GM12878 (cell line): Measurements from ENCODE around the gene MAP3K1. TPM values are rescaled to one million over a fixed set of nuclear protein-coding genes. Genes with fewer than 3 reads are reported as not detected.

Experiments used
- ATAC-seq: fragments of 200-7000 bp; cut with Tn5 transposase; 3 replicates; pipeline ENCODE4 v1.9.1; 2020; ENCODE audit warnings: mild to moderate bottlenecking, moderate library complexity
- BruUV-seq: library from RNA; stranded (reverse); fragments of 400-500 nt; replicated peaks from 2 replicates; lab custom pipeline; 2021; lab: Mats Ljungman, UMichigan
- CTCF ChIA-PET: fragments of 300-600 bp; sonication (Branson Sonifier 250); formaldehyde crosslinking; extraction: SDS; loops from one replicate; lab custom pipeline; 2021; ENCODE audit warnings: inconsistent platforms; lab: Yijun Ruan, JAX
- POLR2A ChIA-PET: fragments of 350-600 bp; formaldehyde crosslinking; extraction: SDS; loops from one replicate; lab custom pipeline; 2021; ENCODE audit warnings: inconsistent platforms; lab: Charles Lee
- RAD21 ChIA-PET: fragments of 300-600 bp; sonication (Branson Sonifier 250); formaldehyde crosslinking; loops from one replicate; lab custom pipeline; 2023; ENCODE audit warnings: antibody characterized with exemption; ENCODE audit not compliant: unreplicated experiment; lab: Charles Lee
- SMC1A ChIA-PET: fragments of 300-600 bp; sonication (Branson Sonifier 250); formaldehyde crosslinking; loops from one replicate; lab custom pipeline; 2023; ENCODE audit not compliant: unreplicated experiment, uncharacterized antibody; lab: Charles Lee
- DNase-seq: peaks from one replicate; pipeline ENCODE4 v3.0.0-alpha.2; 2011; ENCODE audit warnings: low read depth, low spot score
- FAIRE-seq: peaks from 3 replicates; lab custom pipeline; 2011; peaks lifted over from hg19 to GRCh38; lab: Jason Lieb, UNC
- H2AFZ ChIP-seq: 2 replicates; pipeline ENCODE4 v1.6.0; 2011; ENCODE audit warnings: low read depth, low read length, control low read depth; ENCODE audit not compliant: control insufficient read depth
- H3K27ac ChIP-seq: 2 replicates; pipeline ENCODE4 v1.5.1; 2011; ENCODE audit warnings: control low read depth; ENCODE audit not compliant: control insufficient read depth, insufficient read depth
- H3K27me3 ChIP-seq, 2 experiments: replicated peaks in 1 of 2; 2 replicates each; pipeline versions ENCODE4 v1.6.0 to v1.6.1; 2011; ENCODE audit warnings: low read length in 1 of 2; ENCODE audit not compliant: control insufficient read depth in 2 of 2, insufficient read depth in 2 of 2
- H3K36me3 ChIP-seq, 2 experiments: 2 replicates each; pipeline ENCODE4 v1.5.1; 2011; ENCODE audit warnings: low read length in 1 of 2; ENCODE audit not compliant: control insufficient read depth in 2 of 2, insufficient read depth in 2 of 2
- H3K4me1 ChIP-seq: 2 replicates; pipeline ENCODE4 v1.6.1; 2011; ENCODE audit warnings: mild to moderate bottlenecking, low read length, moderate library complexity, mixed read lengths; ENCODE audit not compliant: control insufficient read depth, insufficient read depth
- H3K4me2 ChIP-seq: 2 replicates; pipeline ENCODE4 v1.6.0; 2011; ENCODE audit warnings: control low read depth; ENCODE audit not compliant: control insufficient read depth, insufficient read depth
- H3K4me3 ChIP-seq: fragments of 200-600 bp; sonication (generic); 2 replicates; pipeline ENCODE4 v1.5.1; 2016
- H3K79me2 ChIP-seq: 2 replicates; pipeline ENCODE4 v1.6.0; 2011; ENCODE audit warnings: low read length; ENCODE audit not compliant: control insufficient read depth, insufficient read depth
- H3K9ac ChIP-seq: 2 replicates; pipeline ENCODE4 v1.8.0; 2011; ENCODE audit warnings: low read length, control low read depth, mixed read lengths; ENCODE audit not compliant: control insufficient read depth, insufficient read depth
- H3K9me3 ChIP-seq: replicated peaks from 3 replicates; pipeline ENCODE4 v1.5.1; 2011; ENCODE audit warnings: mild to moderate bottlenecking, low read length; ENCODE audit not compliant: control insufficient read depth, insufficient read depth
- H4K20me1 ChIP-seq: 2 replicates; pipeline ENCODE4 v1.6.0; 2011; ENCODE audit not compliant: control insufficient read depth, insufficient read depth
- BRCA1 ChIP-seq: IDR thresholded peaks from 2 replicates; pipeline ENCODE4 v1.6.1; 2011; ENCODE audit warnings: low read depth, low read length, improper control_type of control experiment
- ESRRA ChIP-seq: IDR thresholded peaks from 2 replicates; pipeline ENCODE4 v1.6.1; 2012; ENCODE audit warnings: mild to moderate bottlenecking, low read length, improper control_type of control experiment
- HCFC1 ChIP-seq: fragments of 150-350 bp; IDR thresholded peaks from 2 replicates; pipeline ENCODE4 v1.6.1; 2014; ENCODE audit warnings: low read length
- HDAC2 ChIP-seq: fragments of 200-600 bp; sonication (generic); IDR thresholded peaks from 2 replicates; pipeline ENCODE4 v1.6.1; 2017
- HDAC6 ChIP-seq: fragments of 200-600 bp; sonication (generic); IDR thresholded peaks from one replicate; pipeline ENCODE4 v1.8.0; 2017; ENCODE audit warnings: antibody characterized with exemption; ENCODE audit not compliant: unreplicated experiment
- MEF2A ChIP-seq: IDR thresholded peaks from 2 replicates; pipeline ENCODE4 v1.6.1; 2011; ENCODE audit warnings: low read depth, mild to moderate bottlenecking, low read length, moderate library complexity; ENCODE audit not compliant: insufficient read depth
- MYC ChIP-seq: IDR thresholded peaks from 2 replicates; pipeline ENCODE4 v1.6.1; 2011; ENCODE audit warnings: mild to moderate bottlenecking, low read length, moderate library complexity, inconsistent platforms; ENCODE audit not compliant: insufficient read depth, insufficient replicate concordance, insufficient read length, severe bottlenecking
- NFXL1 ChIP-seq: fragments of 450-650 bp; IDR thresholded peaks from 2 replicates; pipeline ENCODE4 v1.6.1; 2017; ENCODE audit warnings: antibody characterized with exemption, mild to moderate bottlenecking, borderline replicate concordance
- RBBP5 ChIP-seq: fragments of 200-600 bp; sonication (generic); conservative IDR thresholded peaks from 2 replicates; pipeline ENCODE4 v1.6.1; 2016
- SMARCA5 ChIP-seq: fragments of 450-650 bp; IDR thresholded peaks from 2 replicates; pipeline ENCODE4 v1.6.1; 2017; ENCODE audit warnings: mild to moderate bottlenecking
- STAT1 ChIP-seq: fragments of 450-650 bp; conservative IDR thresholded peaks from 2 replicates; pipeline ENCODE4 v1.6.1; 2014; ENCODE audit warnings: antibody characterized with exemption, mild to moderate bottlenecking
- SUPT20H ChIP-seq: IDR thresholded peaks from 2 replicates; pipeline ENCODE4 v1.6.1; 2011; ENCODE audit warnings: low read depth, mild to moderate bottlenecking, low read length, moderate library complexity, borderline replicate concordance; ENCODE audit not compliant: control insufficient read depth
- ZNF207 ChIP-seq: fragments of 450-650 bp; IDR thresholded peaks from 2 replicates; pipeline ENCODE4 v1.6.1; 2014; ENCODE audit warnings: antibody characterized with exemption, mild to moderate bottlenecking, borderline replicate concordance
- WGBS: methylation state at CpG from one replicate; pipeline ENCODE4 v1.1.6; 2016; ENCODE audit warnings: low lambda C conversion rate; ENCODE audit not compliant: insufficient replicate concordance, insufficient coverage; ENCODE audit errors: missing lambda C conversion rate; 5-methylcytosine and 5-hydroxymethylcytosine counted together
- in situ Hi-C: fragments of 300-500 bp; cut with MboI; formaldehyde crosslinking; loops from 9 replicates; pipeline ENCODE4 v1.14.3; 2018; ENCODE audit warnings: mixed read lengths
- intact Hi-C: fragments of 100-400 bp; cut with micrococcal nuclease; formaldehyde crosslinking; loops from one replicate; pipeline ENCODE4 v1.14.2; 2022; ENCODE audit not compliant: unreplicated experiment
- polyA plus RNA-seq, 11 experiments: library from polyadenylated mRNA; depleted of rRNA in 4 of 11; unstranded in 6 of 11; stranded (reverse) in 5 of 11; fragments of >200 nt; fragmentation: Nextera tagmentation in 4 of 11; fragmentation: Illumina TruSeq in 1 of 11; extraction: Ambion mirVana in 4 of 11; extraction: Trizol in 1 of 11; gene quantifications; 1 replicate in 1 of 11; 2 replicates in 10 of 11; pipeline versions ENCODE4 v1.2.1 to v1.2.3, GENCODE V29; 2011 to 2016; ENCODE audit warnings: inconsistent platforms in 2 of 11, missing spikeins in 2 of 11, low read depth in 1 of 11
- total RNA-seq, 4 experiments: library from RNA; depleted of rRNA in 3 of 4; stranded (reverse); fragments of >200 nt in 3 of 4; fragmentation: Illumina TruSeq in 1 of 4; extraction: Trizol in 1 of 4; gene quantifications; 2 replicates each; pipeline versions ENCODE4 v1.2.1 to v1.2.3, GENCODE V29; 2013 to 2021
- TF ChIP-seq, protein P1 (sequence below): fragments of 450-650 bp; conservative IDR thresholded peaks from 2 replicates; pipeline ENCODE4 v1.6.1; 2017; ENCODE audit warnings: mild to moderate bottlenecking, moderate library complexity
- TF ChIP-seq, protein P2 (sequence below): IDR thresholded peaks from 2 replicates; pipeline ENCODE4 v1.6.1; 2011; ENCODE audit warnings: borderline replicate concordance, low read depth, mild to moderate bottlenecking, moderate library complexity, mixed read lengths, low read length; ENCODE audit not compliant: insufficient read depth; ENCODE audit errors: extremely low read length
- TF ChIP-seq, protein P3 (sequence below): IDR thresholded peaks from 2 replicates; pipeline ENCODE4 v1.6.1; 2011; ENCODE audit warnings: mild to moderate bottlenecking, low read depth, low read length, moderate library complexity; ENCODE audit not compliant: insufficient replicate concordance

Gene MAP3K1
- total and polyA plus RNA-seq, 10 of the 15 experiments (the other 5 are each of a cell fraction or from before 2014, with no cell fraction given) = 7.5 to 24.6 (median 12.6) TPM

- TF ChIP-seq, protein P1, sequence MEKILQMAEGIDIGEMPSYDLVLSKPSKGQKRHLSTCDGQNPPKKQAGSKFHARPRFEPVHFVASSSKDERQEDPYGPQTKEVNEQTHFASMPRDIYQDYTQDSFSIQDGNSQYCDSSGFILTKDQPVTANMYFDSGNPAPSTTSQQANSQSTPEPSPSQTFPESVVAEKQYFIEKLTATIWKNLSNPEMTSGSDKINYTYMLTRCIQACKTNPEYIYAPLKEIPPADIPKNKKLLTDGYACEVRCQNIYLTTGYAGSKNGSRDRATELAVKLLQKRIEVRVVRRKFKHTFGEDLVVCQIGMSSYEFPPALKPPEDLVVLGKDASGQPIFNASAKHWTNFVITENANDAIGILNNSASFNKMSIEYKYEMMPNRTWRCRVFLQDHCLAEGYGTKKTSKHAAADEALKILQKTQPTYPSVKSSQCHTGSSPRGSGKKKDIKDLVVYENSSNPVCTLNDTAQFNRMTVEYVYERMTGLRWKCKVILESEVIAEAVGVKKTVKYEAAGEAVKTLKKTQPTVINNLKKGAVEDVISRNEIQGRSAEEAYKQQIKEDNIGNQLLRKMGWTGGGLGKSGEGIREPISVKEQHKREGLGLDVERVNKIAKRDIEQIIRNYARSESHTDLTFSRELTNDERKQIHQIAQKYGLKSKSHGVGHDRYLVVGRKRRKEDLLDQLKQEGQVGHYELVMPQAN = no peak
- TF ChIP-seq MYC = no peak
Measured at GRCh38 chr5:56833325-56833724, 18.0 kb downstream of the MAP3K1 start (continued).

DNA sequence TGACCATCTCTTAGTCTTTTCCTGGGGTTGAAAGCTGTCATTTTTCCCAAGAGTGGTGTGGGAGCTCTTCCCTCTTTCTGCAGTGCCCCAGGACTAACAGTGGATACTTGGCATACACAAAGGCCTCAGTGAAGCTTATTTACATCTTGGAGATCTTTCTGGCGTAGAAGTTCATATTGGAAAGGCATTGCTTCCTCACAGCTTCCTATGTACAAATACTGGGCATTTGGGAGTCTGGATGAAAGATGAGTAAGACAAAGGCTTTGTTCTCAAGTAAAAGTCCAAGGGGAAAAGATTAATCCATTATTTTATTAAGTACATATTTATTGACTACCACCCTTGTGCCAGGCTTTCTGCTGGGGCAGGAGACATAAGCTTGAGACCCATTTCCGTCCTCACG lies 22.0 kb downstream of the MAP3K1 start:
- BruUV-seq = no TSS peak
- ATAC-seq (no peak), FAIRE-seq (no peak), DNase-seq (no peak)
- Histone ChIP-seq H3K4me1 (peaks cover 8% of the 10 kb centered on the region; the same call in 1 of the 2 replicates), H3K27me3 (no peaks in the 10 kb centered on the region), H3K9ac (no peak overlapping the region), H3K27ac (no peak overlapping the region), H4K20me1 (no peaks in the 10 kb centered on the region), H3K4me3 (no peak overlapping the region), H3K9me3 (no peaks in the 10 kb centered on the region), H3K79me2 (peaks cover 6% of the 10 kb centered on the region), H3K4me2 (no peak overlapping the region), H2AFZ (no peak overlapping the region), H3K36me3 (no peaks in the 10 kb centered on the region; a peak in 1 of 4 replicates)
- ChIA-PET POLR2A (interaction anchor here (0.9 to 3.5 kb wide), 2 partner anchors 10 to 151 kb away, joined by 3 to 9 read pairs; no protein-coding TSS in a partner anchor), RAD21 (interaction anchor here (0.7 to 6.4 kb wide), 25 partner anchors 10 to 901 kb away, joined by 3 to 174 read pairs (median 6); partner anchors contain the start of gene SETD9), SMC1A (interaction anchor here (0.9 to 6.6 kb wide), 43 partner anchors 10 to 902 kb away, joined by 3 to 164 read pairs (median 5); no protein-coding TSS in a partner anchor), CTCF (interaction anchor here (0.7 to 9.2 kb wide), 38 partner anchors 10 to 924 kb away, joined by 3 to 296 read pairs (median 4); no protein-coding TSS in a partner anchor)
- 98% methylated on average over 3 of the region's 3 CpGs for WGBS
- in situ Hi-C loops = loop anchor here (5.0 to 10.0 kb wide), 3 partner anchors 355 to 903 kb away; no protein-coding TSS in a partner anchor
- intact Hi-C loops = loop anchor here (5.0 kb wide), 2 partner anchors 355 to 425 kb away; no protein-coding TSS in a partner anchor
- TF ChIP-seq SMARCA5 = no peak
- TF ChIP-seq MEF2A = no peak
- no peak for TF ChIP-seq ESRRA
- no peak for TF ChIP-seq HDAC2
- no peak for TF ChIP-seq HDAC6
- TF ChIP-seq, protein P2, sequence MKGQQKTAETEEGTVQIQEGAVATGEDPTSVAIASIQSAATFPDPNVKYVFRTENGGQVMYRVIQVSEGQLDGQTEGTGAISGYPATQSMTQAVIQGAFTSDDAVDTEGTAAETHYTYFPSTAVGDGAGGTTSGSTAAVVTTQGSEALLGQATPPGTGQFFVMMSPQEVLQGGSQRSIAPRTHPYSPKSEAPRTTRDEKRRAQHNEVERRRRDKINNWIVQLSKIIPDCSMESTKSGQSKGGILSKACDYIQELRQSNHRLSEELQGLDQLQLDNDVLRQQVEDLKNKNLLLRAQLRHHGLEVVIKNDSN = no peak
- TF ChIP-seq, protein P3, sequence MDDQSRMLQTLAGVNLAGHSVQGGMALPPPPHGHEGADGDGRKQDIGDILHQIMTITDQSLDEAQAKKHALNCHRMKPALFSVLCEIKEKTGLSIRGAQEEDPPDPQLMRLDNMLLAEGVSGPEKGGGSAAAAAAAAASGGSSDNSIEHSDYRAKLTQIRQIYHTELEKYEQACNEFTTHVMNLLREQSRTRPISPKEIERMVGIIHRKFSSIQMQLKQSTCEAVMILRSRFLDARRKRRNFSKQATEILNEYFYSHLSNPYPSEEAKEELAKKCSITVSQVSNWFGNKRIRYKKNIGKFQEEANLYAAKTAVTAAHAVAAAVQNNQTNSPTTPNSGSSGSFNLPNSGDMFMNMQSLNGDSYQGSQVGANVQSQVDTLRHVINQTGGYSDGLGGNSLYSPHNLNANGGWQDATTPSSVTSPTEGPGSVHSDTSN = no peak
- TF ChIP-seq HCFC1 = no peak
- no peak for TF ChIP-seq SUPT20H
- TF ChIP-seq RBBP5 = no peak
- no peak for TF ChIP-seq STAT1
- TF ChIP-seq BRCA1 = no peak
- no peak for TF ChIP-seq NFXL1
- TF ChIP-seq ZNF207 = no peak
